ENCODE measurements around the gene IQCF5. TPM values are rescaled to one million over a fixed set of nuclear protein-coding genes. Genes with fewer than 3 reads are reported as not detected.

The IQCF5 gene
- total and polyA plus RNA-seq, 2 donors (not counting 3 experiments of a cell fraction or from before 2014, with no cell fraction given) = not detected

GRCh38 chr3:51873253-51873766 is 2.1 kb downstream of the IQCF5 start:
- intact Hi-C loops (cut with micrococcal nuclease) (no loop called here), dilution Hi-C loops (cut with MboI; ENCODE audit: extremely low pct_ligation_motif_present, low sequenced_read_pairs) (no loop called here)
- Histone ChIP-seq H3K36me3 (ENCODE audit: control insufficient read depth in 2 of 2, extremely low read depth in 1 of 2, insufficient read depth in 2 of 2, low read length in 2 of 2) (no peaks in the 10 kb centered on the region), H3K4me1 (ENCODE audit: control insufficient read depth, extremely low read depth, insufficient read depth, low read length) (no peaks in the 10 kb centered on the region), H3K4me2 (ENCODE audit: insufficient read depth, low read length) (no peak overlapping the region), H3K9ac (replicated peaks; ENCODE audit: extremely low read depth, insufficient read depth, low read length) (no peak overlapping the region), H3K9me3 (replicated peaks; ENCODE audit: control insufficient read depth, insufficient read depth, low read length) (no peaks in the 10 kb centered on the region), H3K27me3 (ENCODE audit: control insufficient read depth in 2 of 2, insufficient read depth in 2 of 2, low read length in 2 of 2) (peaks cover 0 to 2% of the 10 kb centered on the region in 2 experiments), H3K9me1 (replicated peaks; ENCODE audit: control insufficient read depth, extremely low read depth, insufficient read depth, low read length) (no peaks in the 10 kb centered on the region), H3K27ac (ENCODE audit: insufficient read depth, low read depth, low read length) (no peak overlapping the region), H2AFZ (ENCODE audit: low read depth, low read length) (no peak overlapping the region), H3K79me2 (ENCODE audit: control insufficient read depth, insufficient read depth, low read length) (no peaks in the 10 kb centered on the region), H4K20me1 (replicated peaks; ENCODE audit: control insufficient read depth, extremely low read depth, insufficient read depth, low read length) (no peaks in the 10 kb centered on the region), H3K4me3 (replicated peaks in 1 of 3; ENCODE audit: insufficient read depth in 1 of 3, low read depth in 1 of 3, low read length in 3 of 3) (no peak overlapping the region)
- TF ChIP-seq, protein P1, sequence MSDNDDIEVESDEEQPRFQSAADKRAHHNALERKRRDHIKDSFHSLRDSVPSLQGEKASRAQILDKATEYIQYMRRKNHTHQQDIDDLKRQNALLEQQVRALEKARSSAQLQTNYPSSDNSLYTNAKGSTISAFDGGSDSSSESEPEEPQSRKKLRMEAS (IDR thresholded peaks at IDR 0.05; ENCODE audit: insufficient read depth, insufficient read length) = no peak
- TF ChIP-seq JUN (IDR thresholded peaks at IDR 0.05; ENCODE audit: borderline replicate concordance, insufficient read depth, insufficient read length, low read depth) (no peak), EZH2 (IDR thresholded peaks at IDR 0.05; ENCODE audit: borderline replicate concordance, low read depth, low read length, severe bottlenecking) (no peak), POLR2AphosphoS5 (IDR thresholded peaks at IDR 0.05; ENCODE audit: insufficient read depth, low read depth, low read length) (no peak), CTCF (IDR thresholded peaks at IDR 0.05; ENCODE audit: extremely low read depth in 1 of 2, insufficient read depth in 1 of 2, low read depth in 1 of 2, low read length in 2 of 2) (no peak), GATA2 (IDR thresholded peaks at IDR 0.05; ENCODE audit: insufficient read depth, insufficient read length, low read depth, low read length) (no peak), FOS (IDR thresholded peaks at IDR 0.05; ENCODE audit: borderline replicate concordance, insufficient read depth, low read length) (no peak), POLR2A (IDR thresholded peaks at IDR 0.05; ENCODE audit: low read depth, low read length) (no peak), MYC (IDR thresholded peaks at IDR 0.05; ENCODE audit: low read depth, low read length) (no peak)
- DNase-seq (ENCODE audit: low read depth, low spot score) = no peak
- ChIA-PET POLR2A (no interaction called here), CTCF (no interaction called here)
- BruUV-seq (replicated peaks) = no TSS peak
- FAIRE-seq = no peak

Measured in endothelial cell of umbilical vein (primary cell).